IPS-18c (cell line): Measurements from ENCODE around the gene CCDC174.

Experiments used
- H3K4me3 ChIP-seq: 2 replicates; pipeline ENCODE4 v1.7.0; 2013; ENCODE audit warnings: low read depth, mild to moderate bottlenecking, low read length, moderate library complexity; ENCODE audit not compliant: insufficient read depth
- H3K9me3 ChIP-seq: one replicate; pipeline ENCODE4 v1.6.1; 2013; ENCODE audit warnings: mild to moderate bottlenecking, low read length, moderate library complexity; ENCODE audit not compliant: control insufficient read depth, insufficient read depth

Gene CCDC174

DNA sequence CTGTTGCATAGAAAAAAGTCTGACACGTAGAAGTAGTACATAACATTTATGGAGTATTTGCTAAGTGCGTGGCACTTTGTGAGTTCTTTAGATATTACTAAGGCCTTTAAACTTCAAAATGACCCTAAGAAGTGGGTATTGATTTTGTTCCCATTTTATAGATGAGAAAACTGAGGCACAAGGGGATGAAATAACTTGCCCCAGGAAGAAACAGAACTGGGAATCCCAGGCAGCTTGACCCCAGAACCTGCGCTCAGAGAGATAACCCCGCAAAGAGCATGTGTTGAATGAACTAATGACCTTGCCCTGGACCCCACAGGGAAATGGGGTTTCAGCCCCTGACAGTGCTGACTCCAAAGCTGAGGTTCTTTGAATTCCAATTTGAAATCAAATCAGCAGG lies 30.5 kb upstream of the CCDC174 start:
- H3K9me3 ChIP-seq, result no peaks in the 10 kb centered on the region
- no peak overlapping the region for H3K4me3 ChIP-seq

DNA sequence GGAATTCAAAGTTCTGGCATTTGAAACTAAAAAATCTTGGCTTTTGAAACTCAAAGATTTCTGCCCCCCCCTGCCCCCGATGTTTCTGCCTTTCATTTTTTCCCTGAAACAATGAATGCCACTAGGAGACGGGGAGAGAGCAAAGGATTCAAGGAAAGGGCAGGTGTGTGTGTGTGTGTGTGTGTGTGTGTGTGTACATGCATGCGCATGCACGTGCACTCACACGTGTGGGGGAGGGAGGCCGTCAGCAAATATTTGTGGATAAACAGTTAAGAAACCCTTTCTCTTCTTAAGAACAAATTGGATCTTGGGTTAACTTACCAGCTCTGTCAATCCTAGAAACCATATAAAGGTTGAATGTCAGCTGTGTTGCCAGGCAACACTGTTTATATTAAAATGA lies 29.2 kb upstream of the CCDC174 start:
- no peak overlapping the region for H3K4me3 ChIP-seq
- H3K9me3 ChIP-seq, result no peaks in the 10 kb centered on the region

DNA sequence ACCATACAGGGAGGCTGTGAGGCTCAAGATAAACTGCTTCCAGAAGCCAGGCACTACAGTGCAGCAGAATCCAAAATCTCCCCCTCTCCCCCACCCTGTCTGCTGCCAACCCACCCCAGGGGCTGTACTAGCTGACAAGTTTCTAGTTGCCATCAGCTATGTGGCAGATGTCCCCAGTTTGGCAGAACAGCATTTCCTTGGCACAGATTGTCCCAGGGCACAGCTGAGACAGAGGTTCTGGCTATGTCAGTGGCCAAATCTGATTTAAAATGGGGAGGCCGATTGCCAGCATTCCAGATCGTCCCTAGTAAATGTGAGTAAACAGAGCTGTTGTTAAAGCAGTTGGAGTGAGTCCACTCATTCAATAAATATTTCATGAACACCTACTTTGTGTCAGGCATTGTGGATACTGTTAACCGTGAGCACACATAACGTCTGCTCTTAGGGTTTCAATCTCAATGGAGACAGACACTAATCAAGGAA lies 28.0 kb upstream of the CCDC174 start:
- H3K9me3 ChIP-seq, result no peaks in the 10 kb centered on the region

DNA sequence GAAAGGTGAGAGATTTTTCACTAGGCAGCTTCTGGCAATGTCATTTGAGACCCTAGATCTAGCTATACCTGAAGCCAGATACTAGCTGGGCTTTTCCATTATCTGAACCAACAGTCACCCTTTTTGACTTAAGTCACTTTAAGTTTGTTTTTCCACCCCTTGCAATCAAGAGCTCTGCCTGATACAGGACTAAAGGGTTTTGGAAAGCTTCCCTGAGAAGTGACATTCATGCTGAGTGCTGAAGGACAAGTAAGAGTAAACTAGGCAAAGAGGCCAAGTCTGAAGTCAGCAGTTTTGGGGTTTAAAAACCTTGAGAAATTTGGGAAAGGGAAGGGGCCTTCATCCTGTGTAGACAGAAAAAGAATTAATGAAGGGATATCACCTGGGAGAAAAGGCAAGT lies 27.1 kb upstream of the CCDC174 start:
- Histone ChIP-seq H3K9me3 (no peaks in the 10 kb centered on the region), H3K4me3 (no peak overlapping the region)

More for the DNA sequence above, 28.0 kb upstream of the CCDC174 start:
- H3K4me3 ChIP-seq, result no peak overlapping the region

DNA sequence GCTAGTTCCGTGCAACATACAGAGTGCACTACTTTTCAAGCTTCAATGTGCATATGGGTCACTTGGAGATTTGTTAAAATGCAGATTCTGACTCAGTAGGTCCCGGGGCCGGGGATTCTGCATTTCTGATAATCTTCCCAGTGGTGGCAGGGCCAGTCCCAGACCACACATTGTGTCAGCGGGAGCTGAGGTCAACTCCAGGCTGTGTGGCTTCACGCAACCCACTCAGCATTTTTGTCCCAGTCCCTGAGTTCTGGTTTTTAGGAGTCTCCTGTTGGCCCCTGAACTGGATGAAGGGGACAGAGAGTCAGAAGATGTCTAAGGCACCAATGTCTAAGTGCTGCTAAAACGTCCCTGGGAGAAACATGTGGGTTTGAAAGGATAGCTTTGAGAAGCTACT lies 26.1 kb upstream of the CCDC174 start:
- H3K4me3 ChIP-seq, result no peak overlapping the region

DNA sequence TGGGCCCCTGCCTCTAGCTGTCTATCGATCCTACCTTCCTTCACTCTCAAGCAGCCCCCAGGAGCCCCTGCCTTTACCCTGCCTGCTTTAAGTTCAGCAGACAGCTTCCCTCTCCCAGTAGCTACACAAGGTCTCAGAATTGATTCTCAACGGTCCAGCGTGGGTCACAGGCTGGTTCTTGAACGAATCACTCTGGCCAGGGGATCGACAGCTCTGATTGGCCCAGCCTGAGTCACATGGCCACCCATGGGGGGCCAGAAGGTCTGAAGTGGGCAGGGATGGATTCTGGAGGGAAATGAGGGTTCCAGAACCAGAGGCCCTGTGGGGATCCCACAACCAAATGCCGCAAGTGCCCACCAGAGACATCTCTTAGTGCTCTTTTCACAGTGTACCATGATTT lies 23.7 kb upstream of the CCDC174 start:
- Histone ChIP-seq H3K9me3 (peaks cover 2% of the 10 kb centered on the region), H3K4me3 (no peak overlapping the region)

More for the DNA sequence above, 26.1 kb upstream of the CCDC174 start:
- no peaks in the 10 kb centered on the region for H3K9me3 ChIP-seq

DNA sequence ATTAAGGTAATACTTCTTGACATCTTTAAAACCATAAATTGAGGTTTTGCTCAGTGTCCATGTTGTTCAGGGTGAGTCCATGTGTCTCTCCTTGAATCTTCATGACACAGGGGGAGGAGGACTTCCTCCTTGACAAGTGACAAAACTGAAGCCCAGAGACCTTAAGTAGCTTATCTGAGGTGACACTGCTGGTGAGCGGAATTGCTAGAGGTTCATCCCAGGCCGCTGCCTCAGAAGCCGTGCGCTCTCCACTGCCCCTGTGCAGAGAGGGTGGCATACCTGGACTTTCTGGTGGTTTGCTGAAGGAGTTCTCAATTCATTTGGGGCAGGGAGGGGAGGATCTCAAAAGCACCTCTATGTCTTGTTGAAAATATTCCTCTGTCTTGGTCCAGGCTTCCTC lies 23.2 kb upstream of the CCDC174 start:
- H3K9me3 ChIP-seq, result peaks cover 2% of the 10 kb centered on the region
- H3K4me3 ChIP-seq, result no peak overlapping the region

DNA sequence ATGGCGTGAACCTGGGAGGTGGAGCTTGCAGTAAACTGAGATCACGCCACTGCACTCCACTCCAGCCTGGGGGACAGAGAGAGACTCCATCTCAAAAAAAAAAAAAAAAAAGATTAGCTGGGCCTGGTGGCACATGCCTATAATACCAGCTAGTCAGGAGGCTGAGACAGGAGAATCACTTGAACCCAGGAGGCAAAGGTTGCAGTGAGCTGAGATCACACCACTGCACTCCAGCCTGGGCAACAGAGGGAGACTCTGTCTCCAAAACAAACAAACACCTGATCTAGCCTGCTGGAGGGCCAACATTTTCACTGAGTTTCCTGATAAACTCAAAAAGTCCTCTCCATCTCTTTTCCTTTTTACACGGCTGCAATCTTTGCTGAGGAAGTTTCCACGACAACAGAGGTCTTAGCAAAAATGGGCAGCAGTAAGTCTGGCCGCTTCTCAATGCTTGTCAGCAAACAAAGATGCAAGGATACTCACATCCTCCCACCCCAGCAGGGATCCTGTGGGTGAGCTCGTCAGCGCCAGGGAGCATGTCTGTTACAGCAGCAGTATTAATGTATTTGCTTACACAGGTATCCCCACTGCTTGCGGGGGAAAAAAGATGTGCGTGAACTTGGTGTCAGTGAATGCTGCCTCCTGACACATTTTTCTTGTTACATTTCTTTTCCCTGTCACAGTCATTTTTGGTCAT lies 21.0 kb upstream of the CCDC174 start:
- H3K4me3 ChIP-seq, result no peak overlapping the region
- peaks cover 2% of the 10 kb centered on the region for H3K9me3 ChIP-seq

DNA sequence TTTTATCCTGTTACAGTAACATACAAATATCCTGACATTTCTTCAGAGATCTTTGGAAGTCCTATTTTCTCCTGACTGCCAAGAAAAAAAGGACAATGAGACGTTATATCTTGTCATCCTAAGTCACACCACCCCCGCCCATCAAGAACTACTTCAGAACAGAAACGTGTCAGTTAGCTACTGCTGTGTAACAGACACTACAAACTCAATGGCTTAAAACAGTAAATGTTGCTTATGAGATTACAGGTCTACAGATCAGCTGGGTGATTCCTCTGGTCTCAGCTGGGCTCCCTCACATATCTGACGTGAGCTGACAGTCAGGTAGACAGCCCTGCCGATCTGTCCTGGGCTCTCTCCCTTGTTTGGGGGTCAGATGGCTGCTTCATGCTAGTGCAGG lies 20.5 kb upstream of the CCDC174 start:
- Histone ChIP-seq H3K4me3 (no peak overlapping the region), H3K9me3 (peaks cover 2% of the 10 kb centered on the region)

DNA sequence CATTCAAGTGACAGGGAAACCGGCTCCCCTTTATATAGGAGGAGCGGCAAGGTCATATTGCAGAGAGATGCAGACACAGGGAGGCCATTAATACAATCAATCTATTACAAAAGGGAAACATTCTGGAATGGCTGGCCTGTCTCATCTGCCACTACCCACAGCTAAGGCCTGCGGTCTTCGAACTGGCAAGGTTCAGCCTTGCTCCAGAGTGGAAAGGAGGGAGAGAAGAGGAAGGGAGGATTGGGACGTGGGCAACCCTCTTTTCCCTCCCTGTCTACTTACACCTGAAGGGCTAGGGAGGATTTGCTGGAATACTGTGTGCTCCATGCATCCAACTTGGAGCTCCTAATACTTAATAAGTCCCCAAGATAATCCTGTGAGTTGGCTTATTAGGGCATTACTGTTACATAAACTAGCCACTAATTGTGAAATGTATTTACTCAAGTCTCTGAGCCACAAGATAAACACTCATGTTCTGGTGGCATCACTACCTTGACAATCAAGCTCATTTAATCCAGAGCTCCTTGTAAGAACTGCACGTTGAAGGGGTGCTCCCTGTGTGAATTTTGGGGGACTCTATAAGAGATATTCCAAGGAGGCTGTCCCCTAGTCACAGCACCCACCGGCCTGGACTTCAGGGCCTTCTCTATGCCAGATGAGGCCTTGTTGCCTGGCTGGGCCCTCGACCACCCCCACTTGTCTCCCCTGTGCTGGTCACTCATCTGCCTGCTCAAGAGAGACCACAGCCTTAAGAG lies 19.7 kb upstream of the CCDC174 start:
- no peak overlapping the region for H3K4me3 ChIP-seq
- H3K9me3 ChIP-seq, result peaks cover 2% of the 10 kb centered on the region

DNA sequence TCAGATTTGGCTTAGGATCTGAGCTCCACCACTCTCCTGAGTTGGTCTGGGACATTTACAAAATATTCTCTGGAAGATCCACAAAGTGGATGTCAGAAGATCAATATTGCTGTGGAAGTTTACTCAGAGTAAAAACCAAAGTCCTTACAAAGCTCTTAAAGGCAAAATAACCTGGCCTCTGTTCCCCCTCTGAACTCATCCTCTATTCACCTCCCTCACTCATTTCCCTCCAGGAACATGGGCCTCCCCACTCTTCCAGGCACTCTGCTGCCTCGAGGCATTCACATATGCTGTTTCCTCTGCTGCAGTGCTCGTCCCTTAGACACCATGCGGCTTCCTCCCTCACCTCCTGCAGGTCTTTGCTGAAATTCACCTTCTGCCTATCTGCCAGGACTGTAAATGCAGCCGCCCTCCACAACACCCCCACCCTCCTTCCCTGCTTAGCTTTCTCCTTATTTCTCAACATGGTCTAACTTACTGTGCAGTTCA lies 19.1 kb upstream of the CCDC174 start:
- no peak overlapping the region for H3K4me3 ChIP-seq
- H3K9me3 ChIP-seq, result peaks cover 2% of the 10 kb centered on the region

DNA sequence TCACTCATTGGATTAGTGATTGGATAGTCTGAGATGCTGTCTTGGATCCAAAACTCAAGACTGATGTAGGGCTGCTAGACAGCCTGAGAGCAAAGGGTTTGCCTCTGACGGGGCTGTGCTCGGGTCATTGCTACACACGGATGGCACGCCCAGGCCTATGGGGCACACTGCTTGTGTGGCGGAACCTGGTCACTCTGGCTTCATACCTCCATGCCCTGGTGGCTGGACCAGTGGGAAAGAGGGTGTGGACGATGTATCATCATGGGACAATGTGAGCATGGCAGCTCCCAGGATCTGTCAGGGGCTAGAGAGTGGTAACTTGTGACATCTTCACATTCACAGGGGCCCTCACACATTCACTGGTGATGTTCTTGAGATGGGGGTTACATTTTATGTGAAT lies 18.1 kb upstream of the CCDC174 start:
- H3K4me3 ChIP-seq, result no peak overlapping the region
- H3K9me3 ChIP-seq, result peaks cover 2% of the 10 kb centered on the region

DNA sequence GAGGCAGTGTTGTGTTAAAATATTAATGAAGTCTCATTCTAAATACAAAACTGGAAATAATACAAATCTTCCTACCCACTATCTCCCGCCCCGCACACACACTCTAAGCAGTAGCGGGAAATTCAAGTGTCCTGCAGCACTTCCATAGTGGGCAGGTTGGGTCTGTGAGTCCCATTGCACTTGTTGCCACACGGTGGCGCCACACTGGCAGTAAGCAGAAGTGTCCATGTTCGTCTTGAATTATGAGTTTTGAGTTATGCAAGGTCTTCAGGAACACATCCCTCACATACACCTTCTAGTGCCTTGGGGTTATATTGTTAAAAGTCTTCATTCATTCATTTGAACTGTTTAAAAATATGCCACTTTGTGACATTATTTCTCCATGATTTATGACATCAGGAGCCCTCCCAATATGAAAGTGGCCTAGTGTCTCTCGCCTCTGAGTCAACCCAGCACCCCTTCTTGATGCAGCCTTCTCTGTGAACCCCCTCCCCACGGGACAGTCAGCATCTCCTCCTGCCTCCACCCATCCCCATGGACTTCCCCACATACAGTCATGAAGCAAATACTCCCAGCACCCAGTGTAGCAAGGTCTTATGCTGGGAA lies 17.6 kb upstream of the CCDC174 start:
- no peak overlapping the region for H3K4me3 ChIP-seq

DNA sequence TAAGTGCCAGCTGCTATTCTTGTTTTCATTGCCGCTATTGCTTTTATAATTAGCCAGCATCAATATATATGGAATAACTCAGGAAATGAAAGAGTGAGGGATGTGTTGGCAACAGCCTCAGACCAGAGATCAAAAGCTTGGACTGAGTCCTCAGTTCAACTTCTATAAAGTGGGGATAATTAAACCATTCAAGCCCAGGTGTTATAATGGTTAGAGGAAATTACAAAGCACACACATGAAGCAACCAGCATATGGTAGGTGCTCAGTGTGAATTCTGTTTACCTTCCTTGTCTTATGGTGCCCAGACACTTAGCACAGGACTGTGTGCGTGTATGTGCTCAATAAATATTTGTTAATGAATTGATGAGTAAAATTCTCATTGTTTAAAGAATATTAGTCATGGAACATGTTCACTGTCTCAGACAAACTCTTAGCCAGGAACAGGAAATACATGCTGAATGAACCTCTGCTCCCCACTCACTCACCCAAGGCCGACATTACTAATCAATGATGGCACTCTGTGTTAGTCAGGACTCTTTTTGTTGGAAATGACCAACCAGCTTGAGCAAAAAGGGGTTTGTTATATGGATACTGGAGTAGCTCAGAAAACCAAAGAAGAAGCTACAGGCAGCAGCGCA lies 16.7 kb upstream of the CCDC174 start:
- Histone ChIP-seq H3K4me3 (no peak overlapping the region), H3K9me3 (peaks cover 2% of the 10 kb centered on the region)

More for the DNA sequence above, 17.6 kb upstream of the CCDC174 start:
- peaks cover 2% of the 10 kb centered on the region for H3K9me3 ChIP-seq

DNA sequence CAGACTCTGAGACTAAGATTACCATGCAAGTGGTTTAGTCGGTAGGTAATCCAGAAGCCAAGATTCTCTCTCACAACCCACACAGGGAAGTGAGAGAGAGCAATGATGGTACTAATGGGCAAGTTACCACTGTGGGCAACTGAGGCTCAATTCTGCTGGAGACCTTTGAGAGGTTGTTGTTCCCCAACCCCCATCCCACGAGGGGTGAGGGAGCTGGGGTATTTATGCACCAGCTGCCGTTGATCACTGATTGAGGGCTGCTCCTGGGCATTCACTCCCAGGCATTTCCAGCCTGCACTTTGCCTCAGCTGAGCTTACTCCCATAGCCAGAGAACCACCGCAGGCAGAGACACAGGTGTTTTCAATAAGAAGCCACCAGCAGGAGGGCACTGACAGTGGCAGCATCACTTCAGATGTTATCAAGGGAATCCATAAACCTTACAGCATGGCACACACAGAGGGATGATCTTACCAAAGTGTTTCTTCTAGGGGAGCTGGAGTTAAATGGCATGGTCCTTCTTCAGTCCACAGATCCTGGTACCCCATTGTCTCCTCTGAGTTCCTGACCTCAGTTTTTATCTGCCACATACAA lies 15.0 kb upstream of the CCDC174 start:
- Histone ChIP-seq H3K9me3 (no peaks in the 10 kb centered on the region), H3K4me3 (no peak overlapping the region)

DNA sequence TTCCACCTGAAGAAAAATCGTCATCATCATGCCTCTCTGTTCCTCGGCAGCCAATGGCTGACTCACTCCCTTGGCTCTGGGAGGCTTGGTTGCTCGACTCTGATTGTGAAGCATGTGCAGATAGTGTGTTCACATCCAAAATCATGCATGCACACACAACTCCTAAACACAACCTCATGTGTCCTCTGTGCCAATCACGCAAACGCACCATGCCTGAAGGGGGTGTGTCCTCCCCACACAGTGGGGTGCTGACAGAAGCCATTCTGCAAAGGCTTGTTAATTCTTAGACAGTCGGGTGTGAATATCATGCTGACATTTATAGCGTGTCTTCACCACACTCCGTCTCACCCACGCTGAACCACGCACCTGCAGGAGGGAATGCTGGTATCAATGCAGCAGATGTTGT lies 11.4 kb upstream of the CCDC174 start:
- Histone ChIP-seq H3K4me3 (no peak overlapping the region), H3K9me3 (no peaks in the 10 kb centered on the region)

DNA sequence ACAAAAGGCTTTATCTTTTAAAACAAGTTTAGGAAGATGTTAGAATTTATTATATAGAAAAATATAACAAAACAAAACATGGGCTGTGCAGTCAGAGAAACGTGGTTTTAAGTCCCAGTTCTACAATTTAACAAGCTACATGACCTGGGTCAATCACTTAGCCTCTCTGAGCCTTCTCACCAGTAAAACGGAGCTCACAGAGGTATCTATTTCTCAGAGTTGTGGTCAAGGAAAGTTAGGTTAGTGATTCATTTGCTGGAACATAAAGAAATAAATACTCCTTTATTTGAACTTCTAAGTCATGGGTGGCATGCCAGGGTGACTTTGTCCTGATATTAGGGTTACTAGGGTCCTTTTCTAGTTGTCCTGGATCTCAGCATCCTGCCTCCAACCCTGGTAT lies 10.8 kb upstream of the CCDC174 start:
- no peak overlapping the region for H3K4me3 ChIP-seq

More for the DNA sequence above, 10.8 kb upstream of the CCDC174 start:
- no peaks in the 10 kb centered on the region for H3K9me3 ChIP-seq
